Measurements from ENCODE around the gene RASGRP2. TPM values are rescaled to one million over a fixed set of nuclear protein-coding genes. Genes with fewer than 3 reads are reported as not detected.

Gene RASGRP2
- total and polyA plus RNA-seq, 2 of the 8 experiments (the other 6 are each of a cell fraction or from before 2014, with no cell fraction given), result 40.6 to 45.7 TPM

DNA sequence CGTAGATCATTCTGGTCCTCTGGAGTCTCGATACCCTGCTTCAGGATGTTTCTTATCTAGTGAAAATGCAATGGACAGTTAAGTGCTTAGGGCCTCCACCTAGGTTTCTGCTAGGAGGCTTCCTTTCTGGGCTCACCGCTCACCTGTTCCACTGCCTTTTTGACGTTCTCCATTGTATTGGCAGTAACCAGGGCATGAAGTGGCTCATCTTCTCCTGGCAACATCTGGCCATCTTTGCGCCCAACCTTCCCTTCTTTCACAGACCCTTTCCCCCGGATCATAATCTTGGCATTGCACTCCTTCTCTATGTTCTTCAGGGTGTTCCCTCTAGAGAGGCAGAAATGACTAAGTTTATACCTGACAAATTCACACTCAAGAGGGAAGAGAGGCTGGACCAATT lies 25.3 kb upstream of the RASGRP2 start:
- H3K27me3 ChIP-seq (replicated peaks in 1 of 4; ENCODE audit: control insufficient read depth in 3 of 4, extremely low read depth in 1 of 4, insufficient read depth in 3 of 4, low read length in 3 of 4), result no peaks in the 10 kb centered on the region; a peak in 1 of 7 replicates
- H2BK12ac ChIP-seq (ENCODE audit: low read depth, low read length), result no peak overlapping the region
- FAIRE-seq (no peak), DNase-seq (ENCODE audit: low read depth in 1 of 2, low spot score in 2 of 2) (no peak)
- H3K9me3 ChIP-seq (ENCODE audit: insufficient read depth in 2 of 2, low read depth in 1 of 2, low read length in 1 of 2), result no peaks in the 10 kb centered on the region
- ChIA-PET CTCF (ENCODE audit: partially characterized antibody) (interaction anchor here (23.6 kb wide), 1 partner anchor 24 kb away, joined by 376 read pairs; the partner anchor contains the start of gene RASGRP2), POLR2A (ENCODE audit: partially characterized antibody) (interaction anchor here (1.4 to 42.9 kb wide), 4 partner anchors 4 to 32 kb away, joined by 3 to 1087 read pairs (median 546); partner anchors contain the start of genes PYGM, RASGRP2 and SF1)
- no peak overlapping the region for H2AFZ ChIP-seq (ENCODE audit: low read length)
- H4K5ac ChIP-seq (ENCODE audit: insufficient read length, low read depth, low read length), result no peak overlapping the region
- no peak overlapping the region for H3K4me3 ChIP-seq (ENCODE audit: extremely low read depth in 1 of 4, insufficient read depth in 2 of 4, low read depth in 3 of 4, low read length in 4 of 4)
- 97% methylated on average over 6 of the region's 6 CpGs; no CpG with 5 or more reads in 1 of the 2 experiments for WGBS, 2 experiments (ENCODE audit: extremely low coverage in 1 of 2, insufficient coverage in 1 of 2, insufficient read length in 1 of 2, insufficient replicate concordance in 2 of 2, low coverage in 1 of 2, low lambda C conversion rate in 2 of 2, missing lambda C conversion rate in 1 of 2)
- H3K27ac ChIP-seq (ENCODE audit: low read depth, low read length), result no peak overlapping the region
- no peak overlapping the region for H3K4me2 ChIP-seq (ENCODE audit: insufficient read depth in 1 of 2, low read depth in 2 of 2, low read length in 2 of 2)
- H3K56ac ChIP-seq (replicated peaks; ENCODE audit: insufficient read length, low read depth, low read length), result no peak overlapping the region
- H3K79me2 ChIP-seq (ENCODE audit: control insufficient read depth in 1 of 2, insufficient read depth in 2 of 2, low read length in 2 of 2), result peaks cover 11 to 54% of the 10 kb centered on the region in 2 experiments
- H2BK120ac ChIP-seq (replicated peaks; ENCODE audit: low read depth, low read length), result no peak overlapping the region
- H2BK5ac ChIP-seq (ENCODE audit: low read depth, low read length), result no peak overlapping the region
- H3K4ac ChIP-seq (replicated peaks; ENCODE audit: insufficient read length, low read depth, low read length), result no peak overlapping the region
- H3K79me1 ChIP-seq (ENCODE audit: low read depth, low read length), result peaks cover 6% of the 10 kb centered on the region
- H4K8ac ChIP-seq (ENCODE audit: extremely low read depth, insufficient read depth, low read length), result no peak overlapping the region
- no peak overlapping the region for H2BK15ac ChIP-seq (ENCODE audit: low read length)
- TF ChIP-seq GABPA (IDR thresholded peaks at IDR 0.05; ENCODE audit: borderline replicate concordance, insufficient read depth, low read length) (no peak), SUZ12 (IDR thresholded peaks at IDR 0.05; ENCODE audit: low read length) (no peak), JUND (IDR thresholded peaks at IDR 0.05; ENCODE audit: low read length) (no peak), POLR2AphosphoS5 (IDR thresholded peaks at IDR 0.05; ENCODE audit: low read depth, low read length) (peak; percentile 57)
- H3K14ac ChIP-seq (ENCODE audit: insufficient read length), result no peak overlapping the region
- no peak overlapping the region for H3K9ac ChIP-seq (replicated peaks in 1 of 4; ENCODE audit: extremely low read depth in 1 of 4, low read depth in 3 of 4, low read length in 3 of 4)
- no peaks in the 10 kb centered on the region for H3K23me2 ChIP-seq (ENCODE audit: low read depth, low read length)
- peaks cover 35 to 49% of the 10 kb centered on the region in 2 experiments for H4K20me1 ChIP-seq (replicated peaks in 1 of 2; ENCODE audit: control insufficient read depth in 1 of 2, insufficient read depth in 2 of 2, low read length in 2 of 2)
- H3K18ac ChIP-seq (ENCODE audit: extremely low read depth, low read length), result no peak overlapping the region
- peaks cover 7 to 26% (median 21%) of the 10 kb centered on the region in 4 experiments for H3K4me1 ChIP-seq (replicated peaks in 1 of 4; ENCODE audit: control insufficient read depth in 3 of 4, insufficient read depth in 4 of 4, low read length in 3 of 4)
- no peak overlapping the region for H3K23ac ChIP-seq (ENCODE audit: insufficient read length)
- H4K91ac ChIP-seq (replicated peaks; ENCODE audit: insufficient read length, low read length), result no peak overlapping the region
- H2AK5ac ChIP-seq (ENCODE audit: low read depth, low read length), result no peak overlapping the region
- peaks cover 66 to 100% (median 92%) of the 10 kb centered on the region in 4 experiments for H3K36me3 ChIP-seq (ENCODE audit: control insufficient read depth in 2 of 4, insufficient read depth in 4 of 4, low read length in 3 of 4)
- no peak overlapping the region for H2BK20ac ChIP-seq (ENCODE audit: low read length)
